ENCODE results near the gene TMEM132D. TPM values are rescaled to one million over a fixed set of nuclear protein-coding genes. Genes with fewer than 3 reads are reported as not detected.
"Not testable (repeated sequence)": the region's sequence is repeated elsewhere in the genome, so short reads cannot be mapped to it uniquely, and the experiment has no call there.

The TMEM132D gene
- total and polyA plus RNA-seq, 4 donors: 0.06 to 0.20 (median 0.13) TPM

- no peak overlapping the region for H3K27ac ChIP-seq (ENCODE audit: low read depth in 1 of 2, low read length in 1 of 2)
- no peak overlapping the region for H3K9ac ChIP-seq (ENCODE audit: insufficient read depth in 1 of 2, low read length in 2 of 2)
- H3K4me3 ChIP-seq: no peak overlapping the region
- peaks cover 0 to 9% (median 0%) of the 10 kb centered on the region in 4 donors for H3K9me3 ChIP-seq (ENCODE audit: control insufficient read depth in 4 of 4, insufficient read depth in 3 of 4, low read length in 3 of 4)
- no peak for ATAC-seq (ENCODE audit: insufficient read depth, low FRiP score)
- H3K36me3 ChIP-seq (ENCODE audit: control insufficient read depth in 4 of 4, insufficient read depth in 4 of 4, low read length in 4 of 4): no peaks in the 10 kb centered on the region
- H3K27me3 ChIP-seq (ENCODE audit: control insufficient read depth in 3 of 3, insufficient read depth in 3 of 3, low read length in 2 of 3): peaks cover 17 to 67% (median 42%) of the 10 kb centered on the region in 3 donors
- TF ChIP-seq, protein P1, sequence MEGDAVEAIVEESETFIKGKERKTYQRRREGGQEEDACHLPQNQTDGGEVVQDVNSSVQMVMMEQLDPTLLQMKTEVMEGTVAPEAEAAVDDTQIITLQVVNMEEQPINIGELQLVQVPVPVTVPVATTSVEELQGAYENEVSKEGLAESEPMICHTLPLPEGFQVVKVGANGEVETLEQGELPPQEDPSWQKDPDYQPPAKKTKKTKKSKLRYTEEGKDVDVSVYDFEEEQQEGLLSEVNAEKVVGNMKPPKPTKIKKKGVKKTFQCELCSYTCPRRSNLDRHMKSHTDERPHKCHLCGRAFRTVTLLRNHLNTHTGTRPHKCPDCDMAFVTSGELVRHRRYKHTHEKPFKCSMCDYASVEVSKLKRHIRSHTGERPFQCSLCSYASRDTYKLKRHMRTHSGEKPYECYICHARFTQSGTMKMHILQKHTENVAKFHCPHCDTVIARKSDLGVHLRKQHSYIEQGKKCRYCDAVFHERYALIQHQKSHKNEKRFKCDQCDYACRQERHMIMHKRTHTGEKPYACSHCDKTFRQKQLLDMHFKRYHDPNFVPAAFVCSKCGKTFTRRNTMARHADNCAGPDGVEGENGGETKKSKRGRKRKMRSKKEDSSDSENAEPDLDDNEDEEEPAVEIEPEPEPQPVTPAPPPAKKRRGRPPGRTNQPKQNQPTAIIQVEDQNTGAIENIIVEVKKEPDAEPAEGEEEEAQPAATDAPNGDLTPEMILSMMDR (IDR thresholded peaks at IDR 0.05; ENCODE audit: control extremely low read depth, extremely low read depth): no peak
- no peaks in the 10 kb centered on the region for H3K4me1 ChIP-seq (ENCODE audit: control insufficient read depth in 5 of 5, insufficient read depth in 5 of 5, low read length in 5 of 5)
- no peak for DNase-seq
- 3 to 7% methylated on average over 19 of the region's 19 CpGs for WGBS, 2 donors
These were observed 1.3 kb downstream of the TMEM132D start for GRCh38 chr12:129902371-129903091.

DNA sequence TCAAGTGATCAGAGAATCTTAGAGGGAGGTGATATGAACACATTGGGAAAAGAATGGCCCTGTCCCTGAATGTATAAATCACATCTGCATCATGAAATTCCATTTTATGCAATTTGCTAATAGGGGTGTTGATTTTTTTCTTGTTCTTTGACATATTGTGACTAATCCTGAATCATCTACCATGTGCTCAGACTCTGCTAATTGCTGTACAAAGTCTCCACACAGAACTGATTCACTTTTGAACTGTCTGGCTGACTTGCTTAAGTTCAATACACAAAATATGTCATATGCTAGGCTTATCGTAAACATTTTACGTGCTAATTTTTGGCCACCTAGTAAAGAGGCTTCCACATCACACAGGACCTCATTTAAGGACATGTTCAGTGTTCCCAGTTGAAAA, 2.6 kb downstream of the TMEM132D start:
- DNase-seq (no peak), ATAC-seq (ENCODE audit: insufficient read depth, low FRiP score) (no peak)
- H3K27me3 ChIP-seq (ENCODE audit: control insufficient read depth in 3 of 3, insufficient read depth in 3 of 3, low read length in 2 of 3): peaks cover 17 to 56% (median 35%) of the 10 kb centered on the region in 3 donors
- H3K27ac ChIP-seq (ENCODE audit: low read depth in 1 of 2, low read length in 1 of 2): no peak overlapping the region
- no peaks in the 10 kb centered on the region for H3K36me3 ChIP-seq (ENCODE audit: control insufficient read depth in 4 of 4, insufficient read depth in 4 of 4, low read length in 4 of 4)
- H3K9ac ChIP-seq (ENCODE audit: insufficient read depth in 1 of 2, low read length in 2 of 2): no peak overlapping the region
- H3K4me1 ChIP-seq (ENCODE audit: control insufficient read depth in 5 of 5, insufficient read depth in 5 of 5, low read length in 5 of 5): no peaks in the 10 kb centered on the region
- TF ChIP-seq, protein P1 (IDR thresholded peaks at IDR 0.05; ENCODE audit: control extremely low read depth, extremely low read depth): no peak
- WGBS, 2 donors: 76 to 84% methylated on average over 2 of the region's 2 CpGs
- H3K9me3 ChIP-seq (ENCODE audit: control insufficient read depth in 4 of 4, insufficient read depth in 3 of 4, low read length in 3 of 4): peaks cover 0 to 9% (median 0%) of the 10 kb centered on the region in 4 donors
- no peak overlapping the region for H3K4me3 ChIP-seq

- Histone ChIP-seq H3K4me1 (ENCODE audit: control insufficient read depth in 5 of 5, insufficient read depth in 5 of 5, low read length in 5 of 5) (no peaks in the 10 kb centered on the region), H3K27me3 (ENCODE audit: control insufficient read depth in 3 of 3, insufficient read depth in 3 of 3, low read length in 2 of 3) (peaks cover 17 to 47% (median 26%) of the 10 kb centered on the region in 3 donors), H3K27ac (ENCODE audit: low read depth in 1 of 2, low read length in 1 of 2) (no peak overlapping the region), H3K9me3 (ENCODE audit: control insufficient read depth in 4 of 4, insufficient read depth in 3 of 4, low read length in 3 of 4) (peaks cover 0 to 9% (median 0%) of the 10 kb centered on the region in 4 donors), H3K9ac (ENCODE audit: insufficient read depth in 1 of 2, low read length in 2 of 2) (no peak overlapping the region), H3K36me3 (ENCODE audit: control insufficient read depth in 4 of 4, insufficient read depth in 4 of 4, low read length in 4 of 4) (no peaks in the 10 kb centered on the region), H3K4me3 (no peak overlapping the region)
- TF ChIP-seq, protein P1 (IDR thresholded peaks at IDR 0.05; ENCODE audit: control extremely low read depth, extremely low read depth): no peak
- ATAC-seq (ENCODE audit: insufficient read depth, low FRiP score): no peak
- no peak for DNase-seq
- WGBS, 2 donors: 84 to 90% methylated on average over 10 of the region's 10 CpGs
These were observed 3.5 kb downstream of the TMEM132D start for GRCh38 chr12:129900306-129900705.

- 82 to 93% methylated on average over 1 of the region's 1 CpG for whole genome bisulfite sequencing, 2 donors
- DNase-seq: not testable (repeated sequence)
These were observed 4.8 kb downstream of the TMEM132D start for GRCh38 chr12:129899045-129899444.

More at GRCh38 chr12:129899045-129899444, 4.8 kb downstream of the TMEM132D start:
- not testable (repeated sequence) for ATAC-seq (ENCODE audit: insufficient read depth, low FRiP score); H3K36me3 ChIP-seq (ENCODE audit: control insufficient read depth in 4 of 4, insufficient read depth in 4 of 4, low read length in 4 of 4); H3K27ac ChIP-seq (ENCODE audit: low read depth in 1 of 2, low read length in 1 of 2); H3K9ac ChIP-seq (ENCODE audit: insufficient read depth in 1 of 2, low read length in 2 of 2); H3K9me3 ChIP-seq (ENCODE audit: control insufficient read depth in 4 of 4, insufficient read depth in 3 of 4, low read length in 3 of 4); H3K4me1 ChIP-seq (ENCODE audit: control insufficient read depth in 5 of 5, insufficient read depth in 5 of 5, low read length in 5 of 5); H3K4me3 ChIP-seq
- peaks cover 14 to 36% (median 17%) of the 10 kb centered on the region in 3 donors for H3K27me3 ChIP-seq (ENCODE audit: control insufficient read depth in 3 of 3, insufficient read depth in 3 of 3, low read length in 2 of 3)
